GM19023 (cell line): Measurements from ENCODE around the gene HPS1.

ENCODE experiments used
- ATAC-seq: cut with Tn5 transposase; IDR thresholded peaks from one replicate; pipeline ENCODE4 v1.9.1; 2021; ENCODE audit warnings: mild to moderate bottlenecking, moderate library complexity; ENCODE audit not compliant: unreplicated experiment

HPS1 gene

GRCh38 chr10:98465866-98466265 lies 19.1 kb upstream of the HPS1 start:
- ATAC-seq = no peak

GRCh38 chr10:98463976-98464754 lies 17.4 kb upstream of the HPS1 start:
- no peak for ATAC-seq

DNA sequence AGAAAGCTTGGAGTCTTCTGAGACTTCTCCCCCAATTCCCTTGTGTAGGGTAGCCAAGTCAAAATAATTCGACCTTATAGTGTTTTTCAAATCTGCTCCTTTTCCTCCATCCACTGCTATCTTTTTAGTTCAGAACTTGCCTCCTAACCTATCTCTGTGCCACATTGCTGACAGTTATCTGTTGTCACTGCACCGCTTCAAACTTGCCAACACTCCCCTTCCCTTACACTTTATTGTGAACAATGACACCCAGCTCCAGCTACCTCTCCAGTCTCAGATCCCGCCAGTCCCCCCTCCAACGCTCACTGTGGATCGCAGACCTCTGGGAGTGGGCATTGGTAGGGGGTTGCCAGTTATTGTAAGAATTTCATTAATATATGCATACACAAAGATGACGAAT lies 16.3 kb upstream of the HPS1 start:
- ATAC-seq = no peak

- ATAC-seq = no peak
Observed at GRCh38 chr10:98461500-98461842, 14.7 kb upstream of the HPS1 start.

DNA sequence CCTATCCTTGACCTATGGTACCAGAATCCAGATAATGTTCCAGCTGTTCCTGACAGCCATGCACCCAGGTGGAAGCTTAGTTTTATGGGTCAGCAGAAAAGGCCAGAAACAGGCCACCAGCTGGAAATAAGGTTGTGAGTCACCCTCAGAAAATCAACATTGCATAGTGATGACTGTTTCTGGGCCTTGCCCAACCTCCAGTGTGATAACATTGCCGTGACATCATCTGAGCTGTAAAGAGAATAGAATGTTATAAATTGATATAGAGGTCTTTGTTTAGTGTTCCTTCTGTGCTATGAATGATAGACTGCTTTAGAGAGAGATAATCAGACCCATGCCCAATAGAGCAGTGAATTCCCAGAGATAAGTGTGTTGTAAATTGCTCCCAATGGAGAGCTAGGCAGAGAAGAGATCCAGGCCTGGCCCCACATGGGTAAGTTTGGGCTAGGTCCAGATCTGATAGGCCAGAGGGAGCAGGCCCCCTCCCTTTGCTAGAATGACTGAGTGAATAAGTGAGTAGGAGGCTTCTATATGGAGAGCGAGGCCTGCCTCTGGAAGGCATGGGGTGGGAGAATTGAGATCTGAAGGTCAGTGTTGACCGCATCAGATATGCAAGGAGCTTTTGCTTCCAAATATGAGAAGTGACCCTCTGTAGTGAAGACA lies 14.2 kb upstream of the HPS1 start:
- ATAC-seq = no peak

- no peak for ATAC-seq
Observed at GRCh38 chr10:98458809-98459784, 12.4 kb upstream of the HPS1 start.

- no peak for ATAC-seq
Observed at GRCh38 chr10:98457721-98458120, 11.0 kb upstream of the HPS1 start.

DNA sequence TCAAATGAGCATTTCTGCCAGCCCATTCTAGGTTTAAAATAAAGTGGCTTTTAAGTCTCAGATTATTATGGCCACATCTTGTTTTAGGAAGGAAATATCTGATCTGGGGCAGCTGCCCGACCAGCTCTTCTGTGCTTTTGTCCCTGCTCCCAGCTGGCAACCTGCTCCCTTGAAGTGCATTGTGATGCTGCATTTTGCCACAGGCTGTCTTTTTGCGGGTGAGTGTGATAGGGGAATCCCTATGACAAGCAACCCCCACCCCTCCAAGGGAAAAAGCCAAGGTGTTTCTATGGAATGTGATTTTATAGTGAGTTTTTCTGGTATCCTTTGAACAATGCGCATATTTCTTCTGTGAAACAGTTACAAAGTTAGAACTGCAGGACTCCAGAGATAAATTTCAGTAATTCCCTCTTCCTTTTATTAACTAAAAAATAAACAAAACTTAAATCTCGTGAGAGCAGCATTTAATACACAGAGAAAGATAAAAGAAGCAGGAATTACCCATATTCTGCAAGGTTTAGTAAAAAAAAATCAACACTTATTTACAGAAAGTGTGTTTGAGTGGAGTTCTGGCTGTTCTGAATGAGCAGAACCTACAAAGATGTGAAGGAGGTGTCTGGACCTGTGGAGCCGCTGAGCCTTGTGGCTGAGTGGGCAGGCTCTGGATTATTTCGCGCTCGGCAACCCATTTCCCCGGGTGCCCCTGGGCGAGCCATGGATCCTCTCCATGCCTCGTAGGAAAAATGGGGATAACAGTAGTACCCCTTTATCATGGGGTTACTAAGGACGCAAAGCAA lies 10.1 kb upstream of the HPS1 start:
- ATAC-seq = no peak

DNA sequence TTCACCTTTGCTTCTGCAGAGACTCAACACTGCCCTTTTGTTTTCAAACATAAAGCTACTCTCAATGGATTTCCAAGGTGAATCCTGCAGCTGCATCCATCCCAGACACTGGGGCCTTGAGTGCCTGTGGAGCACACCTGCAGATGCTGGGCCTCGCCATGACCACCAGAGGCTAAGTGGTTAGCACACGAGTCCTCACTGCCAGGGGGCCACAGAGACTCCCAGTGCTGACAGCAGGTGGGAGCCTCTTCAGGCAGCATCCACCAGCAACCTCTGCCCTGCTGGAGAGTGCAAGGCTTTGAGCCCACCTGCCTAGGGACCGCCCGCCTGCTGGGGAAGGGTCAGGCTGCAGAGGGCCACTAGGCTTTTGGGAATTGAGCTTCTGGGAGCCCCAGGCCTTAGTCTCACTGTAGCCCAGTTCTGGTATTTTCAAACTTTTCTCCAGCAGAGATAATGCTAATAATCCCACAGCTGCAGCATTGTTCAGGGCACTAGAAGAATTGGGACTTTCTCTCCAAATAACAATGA lies 9.4 kb upstream of the HPS1 start:
- no peak for ATAC-seq

DNA sequence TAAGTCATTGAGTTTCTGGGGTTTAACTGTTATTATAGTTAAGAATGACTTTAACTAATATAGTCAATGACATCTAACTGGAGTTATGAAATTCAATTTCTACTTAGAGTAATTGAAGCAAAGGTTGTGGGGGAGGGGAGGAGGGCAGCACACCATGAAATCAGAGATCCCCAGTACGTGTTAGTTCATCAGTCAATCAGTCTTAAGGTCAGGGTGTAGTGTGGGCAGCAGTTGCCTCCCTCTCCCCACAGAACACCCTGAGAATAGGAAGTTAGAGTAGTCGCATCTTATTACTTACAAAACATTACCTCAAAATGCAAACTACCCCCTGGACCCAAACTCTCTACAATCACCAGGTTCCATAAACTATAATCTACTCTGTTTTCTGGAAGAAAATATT lies 7.0 kb upstream of the HPS1 start:
- ATAC-seq = no peak

GRCh38 chr10:98450618-98451017 lies 3.9 kb upstream of the HPS1 start:
- no peak for ATAC-seq

DNA sequence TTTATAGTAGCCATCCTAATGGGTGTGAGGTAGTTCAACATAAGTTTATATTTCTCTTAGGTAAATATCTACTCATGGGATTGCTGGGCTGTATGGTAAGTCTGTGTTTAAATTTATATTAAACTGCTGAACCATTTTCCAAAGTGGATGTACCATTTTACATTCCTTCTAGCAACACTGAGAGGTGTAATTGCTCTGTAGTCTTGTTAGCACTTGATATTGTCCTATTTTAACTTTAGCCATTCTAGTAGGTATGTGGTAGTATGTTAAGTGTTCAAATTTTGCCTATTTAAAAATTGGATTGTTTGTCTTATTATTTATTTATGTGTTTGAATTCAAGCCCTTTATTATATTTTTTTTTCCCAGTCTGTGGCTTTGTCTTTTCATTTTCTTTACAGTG lies 2.6 kb upstream of the HPS1 start:
- no peak for ATAC-seq

DNA sequence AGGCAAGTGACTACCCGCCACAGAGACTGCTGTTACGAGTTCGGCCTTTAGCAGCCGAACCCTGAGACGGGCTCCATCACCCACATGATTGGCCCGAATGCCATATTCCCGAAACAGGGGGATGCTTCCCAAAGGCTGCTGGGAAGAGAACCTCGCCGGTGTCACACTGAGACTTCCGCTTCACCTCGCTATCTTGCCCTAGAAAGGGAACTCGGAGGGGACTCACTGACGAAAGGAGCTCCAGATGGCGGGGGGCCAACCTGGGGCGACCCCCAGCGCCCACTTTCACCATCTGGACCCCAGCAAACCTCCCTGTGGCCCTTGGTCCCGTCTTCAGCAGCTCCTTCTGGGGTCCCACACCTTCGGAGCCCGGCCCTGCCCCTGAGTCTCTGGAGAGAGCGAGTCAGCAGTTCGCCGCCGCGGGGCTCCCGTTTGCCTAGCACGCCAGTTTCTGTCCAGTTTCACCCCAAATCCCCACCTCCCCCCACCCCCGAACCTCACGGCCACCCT lies 529 bp downstream of the HPS1 start:
- ATAC-seq = peak; percentile 45

GRCh38 chr10:98445200-98445812 lies 1.4 kb downstream of the HPS1 start:
- no peak for ATAC-seq

GRCh38 chr10:98444314-98445006 lies 2.3 kb downstream of the HPS1 start:
- no peak for ATAC-seq

DNA sequence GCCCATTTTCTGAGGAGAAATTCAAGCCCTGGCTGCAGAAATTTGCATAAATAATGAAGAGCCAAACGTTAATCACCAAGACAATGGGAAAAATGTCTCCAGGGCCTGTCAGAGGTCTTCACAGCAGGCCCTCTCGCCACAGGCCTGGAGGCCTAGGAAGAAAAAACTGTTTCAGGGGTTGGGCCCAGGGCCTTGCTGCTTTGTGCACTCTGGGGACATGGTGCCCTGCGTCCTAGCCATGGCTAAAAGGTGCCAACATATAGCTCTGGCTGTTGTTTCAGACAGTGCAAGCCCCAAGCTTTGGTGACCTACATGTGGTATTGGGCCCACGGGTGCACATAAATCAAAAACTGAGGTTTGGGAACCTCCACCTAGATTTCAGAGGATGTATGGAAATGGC lies 8.0 kb downstream of the HPS1 start:
- no peak for ATAC-seq

- no peak for ATAC-seq
Observed at GRCh38 chr10:98436704-98437103, 10.0 kb downstream of the HPS1 start.

GRCh38 chr10:98435178-98435577 lies 11.6 kb downstream of the HPS1 start:
- no peak for ATAC-seq
